Uterus (tissue), 4 donors: ENCODE results near the gene VAC14. TPM values are rescaled to one million over a fixed set of nuclear protein-coding genes. Genes with fewer than 3 reads are reported as not detected.

Source experiments
- DNase-seq, 2 donors: peaks; one replicate each; pipeline ENCODE4 v3.0.0-alpha.2; 2019 to 2020
- H3K27ac ChIP-seq, 2 donors: fragments of 200-600 bp; sonication (generic); 1 replicate in 1 of 2; 2 replicates in 1 of 2; pipeline ENCODE4 v1.5.1; 2016 to 2018
- H3K27me3 ChIP-seq, 2 donors: fragments of 200-600 bp; sonication (generic); one replicate each; pipeline ENCODE4 v1.5.1; 2018 to 2019; ENCODE audit warnings: control low read depth in 1 of 2
- H3K36me3 ChIP-seq, 2 donors: fragments of 200-600 bp; sonication (generic); one replicate each; pipeline ENCODE4 v1.5.1; 2019; ENCODE audit warnings: control low read depth in 1 of 2
- H3K4me1 ChIP-seq, 2 donors: fragments of 200-600 bp; sonication (generic); one replicate each; pipeline ENCODE4 v1.5.1; 2018 to 2019; ENCODE audit warnings: control low read depth in 1 of 2
- H3K4me3 ChIP-seq, 2 donors: fragments of 200-600 bp; sonication (generic); 1 replicate in 1 of 2; 2 replicates in 1 of 2; pipeline ENCODE4 v1.5.1; 2018 to 2019; ENCODE audit warnings: mild to moderate bottlenecking in 1 of 2
- H3K9me3 ChIP-seq, 2 donors: fragments of 200-600 bp; sonication (generic); one replicate each; pipeline ENCODE4 v1.5.1; 2019; ENCODE audit warnings: control low read depth in 1 of 2
- POLR2A ChIP-seq, 2 donors: fragments of 450-650 bp; IDR thresholded peaks; one replicate each; pipeline ENCODE4 v1.6.1; 2016; ENCODE audit warnings: antibody characterized with exemption in 2 of 2, mild to moderate bottlenecking in 1 of 2, moderate library complexity in 1 of 2
- intact Hi-C: fragments of 100-400 bp; cut with DNase I; formaldehyde crosslinking; loops from one replicate; pipeline ENCODE4 v1.15.1; 2023; ENCODE audit warnings: low total_unique reads
- total RNA-seq, 4 donors: library from RNA; depleted of rRNA in 3 of 4; stranded (reverse); fragments of >200 nt in 3 of 4; gene quantifications; one replicate each; pipeline versions ENCODE4 v1.1.0 to v1.2.4, GENCODE V29; 2014 to 2023
- TF ChIP-seq, protein P1 (sequence below), 4 experiments: fragments of 200-600 bp in 2 of 4; fragments of 450-650 bp in 2 of 4; sonication (generic) in 2 of 4; IDR thresholded peaks; one replicate each; pipeline ENCODE4 v1.5.1; 2016 to 2019; ENCODE audit warnings: antibody characterized with exemption in 4 of 4, mild to moderate bottlenecking in 2 of 4, moderate library complexity in 1 of 4
- donor health status: DM: yes; HTN: yes; CAD: no.

The VAC14 gene
- total RNA-seq, 4 donors from 2014 or later: 4.7 to 30.6 (median 17.4) TPM

DNA sequence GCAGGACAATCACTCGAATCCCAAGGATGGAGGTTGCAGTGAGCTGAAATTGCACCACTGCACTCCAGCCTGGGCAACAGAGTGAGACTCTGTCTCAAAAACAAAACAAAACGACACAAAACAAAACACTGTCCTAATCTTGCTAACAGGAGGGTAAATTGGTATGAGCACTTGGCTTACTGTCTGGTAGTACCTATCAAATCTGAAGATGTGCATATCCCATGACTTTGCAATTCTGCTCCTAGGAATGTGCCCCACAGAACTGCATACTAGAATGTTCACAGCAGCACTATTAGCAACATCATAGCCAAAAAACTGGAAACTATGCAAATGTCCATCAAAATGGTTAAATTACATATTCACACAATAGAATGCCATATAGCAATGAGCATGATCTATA lies 130.8 kb downstream of the VAC14 start:
- TF ChIP-seq, protein P1, sequence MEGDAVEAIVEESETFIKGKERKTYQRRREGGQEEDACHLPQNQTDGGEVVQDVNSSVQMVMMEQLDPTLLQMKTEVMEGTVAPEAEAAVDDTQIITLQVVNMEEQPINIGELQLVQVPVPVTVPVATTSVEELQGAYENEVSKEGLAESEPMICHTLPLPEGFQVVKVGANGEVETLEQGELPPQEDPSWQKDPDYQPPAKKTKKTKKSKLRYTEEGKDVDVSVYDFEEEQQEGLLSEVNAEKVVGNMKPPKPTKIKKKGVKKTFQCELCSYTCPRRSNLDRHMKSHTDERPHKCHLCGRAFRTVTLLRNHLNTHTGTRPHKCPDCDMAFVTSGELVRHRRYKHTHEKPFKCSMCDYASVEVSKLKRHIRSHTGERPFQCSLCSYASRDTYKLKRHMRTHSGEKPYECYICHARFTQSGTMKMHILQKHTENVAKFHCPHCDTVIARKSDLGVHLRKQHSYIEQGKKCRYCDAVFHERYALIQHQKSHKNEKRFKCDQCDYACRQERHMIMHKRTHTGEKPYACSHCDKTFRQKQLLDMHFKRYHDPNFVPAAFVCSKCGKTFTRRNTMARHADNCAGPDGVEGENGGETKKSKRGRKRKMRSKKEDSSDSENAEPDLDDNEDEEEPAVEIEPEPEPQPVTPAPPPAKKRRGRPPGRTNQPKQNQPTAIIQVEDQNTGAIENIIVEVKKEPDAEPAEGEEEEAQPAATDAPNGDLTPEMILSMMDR (IDR thresholded peaks at IDR 0.05): no peak
- TF ChIP-seq POLR2A (IDR thresholded peaks at IDR 0.05): no peak
- Histone ChIP-seq H3K36me3 (no peaks in the 10 kb centered on the region), H3K4me3 (no peak overlapping the region), H3K27me3 (no peaks in the 10 kb centered on the region), H3K9me3 (no peaks in the 10 kb centered on the region), H3K27ac (no peak overlapping the region), H3K4me1 (no peaks in the 10 kb centered on the region)
- intact Hi-C loops: no loop called here
- DNase-seq: no peak

DNA sequence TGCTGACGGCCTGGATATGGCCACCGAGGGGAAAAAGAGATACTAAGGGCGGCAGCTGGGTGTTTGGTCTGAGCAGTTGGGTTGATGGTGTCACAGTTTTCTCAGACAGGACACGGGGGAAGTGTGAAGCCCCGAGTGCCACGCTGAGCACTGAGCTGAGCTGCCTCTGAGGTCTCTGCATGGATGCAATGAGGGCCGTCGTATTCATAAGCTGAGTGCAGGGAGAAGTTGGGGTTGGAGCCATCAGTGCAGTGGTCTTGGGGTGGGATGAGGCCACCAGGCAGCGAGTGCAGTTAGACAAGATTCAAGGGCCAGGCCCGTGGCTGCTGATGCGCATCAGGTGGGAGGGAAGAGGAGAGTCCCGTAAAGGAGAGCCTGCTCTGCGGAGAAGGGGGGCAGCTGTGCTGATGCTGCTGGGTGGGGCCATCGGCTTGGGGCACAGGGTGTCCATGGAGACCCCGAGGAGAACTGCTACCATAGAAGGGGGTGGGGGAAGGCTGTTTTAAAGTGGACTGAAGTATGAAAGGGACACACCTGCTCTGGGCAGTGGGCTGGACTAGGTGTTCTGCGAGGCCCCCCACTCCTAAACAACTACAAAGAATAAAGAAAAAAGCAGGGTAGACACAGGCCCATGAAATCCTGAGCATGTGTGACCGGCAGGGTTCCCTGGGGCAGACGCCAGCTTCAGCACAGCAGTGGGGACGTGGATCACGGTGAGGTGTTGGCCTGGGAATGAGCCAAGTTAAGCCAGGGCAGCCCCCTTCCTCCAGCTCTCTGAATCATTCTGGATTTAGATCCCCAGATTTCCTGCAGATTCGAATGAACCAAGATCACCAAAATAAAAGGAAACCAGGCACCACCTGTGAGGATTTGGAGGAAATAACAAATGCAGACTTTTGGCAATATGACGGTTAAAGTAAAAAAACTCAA lies 134.9 kb downstream of the VAC14 start:
- intact Hi-C loops: no loop called here
- Histone ChIP-seq H3K27me3 (no peaks in the 10 kb centered on the region), H3K4me3 (no peak overlapping the region), H3K4me1 (peaks cover 0 to 21% of the 10 kb centered on the region in 2 donors), H3K9me3 (no peaks in the 10 kb centered on the region), H3K36me3 (no peaks in the 10 kb centered on the region), H3K27ac (no peak overlapping the region)
- peak in 1 of 2 donors; percentile 11 for DNase-seq
- no peak for TF ChIP-seq POLR2A (IDR thresholded peaks at IDR 0.05)
- TF ChIP-seq, protein P1 (IDR thresholded peaks at IDR 0.05): no peak

DNA sequence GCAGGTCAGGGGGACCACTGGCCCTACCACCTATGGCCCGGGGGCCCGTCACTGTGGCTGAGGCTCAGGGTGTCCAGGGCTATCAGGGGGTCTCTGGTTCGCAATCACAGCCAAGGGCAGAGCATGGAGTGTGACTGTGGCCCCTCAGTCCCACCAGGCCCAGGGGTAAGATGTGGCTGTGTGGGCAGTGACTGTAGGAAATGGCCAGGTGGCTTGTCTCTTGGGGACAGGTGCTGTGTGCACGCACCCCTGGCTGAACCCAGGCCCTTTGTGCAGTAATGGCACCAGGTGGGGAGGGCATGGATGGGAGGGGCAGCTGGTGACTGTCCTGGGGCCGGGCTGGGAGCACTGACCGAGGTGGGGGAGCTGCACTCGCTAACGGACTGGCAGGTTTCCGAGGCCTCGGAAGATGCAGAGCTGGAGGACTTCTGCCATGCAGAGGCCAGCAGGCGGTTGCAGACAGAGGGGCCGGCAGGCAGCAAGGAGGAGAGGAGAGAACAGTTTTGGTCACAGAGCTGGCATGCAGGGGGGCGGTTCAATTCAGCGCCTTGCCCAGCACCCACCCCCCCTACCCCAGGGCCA lies 135.8 kb downstream of the VAC14 start:
- TF ChIP-seq, protein P1 (IDR thresholded peaks at IDR 0.05): no peak
- no peak for TF ChIP-seq POLR2A (IDR thresholded peaks at IDR 0.05)
- H3K4me1 ChIP-seq: peaks cover 0 to 21% of the 10 kb centered on the region in 2 donors
- DNase-seq: peak in 1 of 2 donors; percentile 20
- H3K9me3 ChIP-seq: no peaks in the 10 kb centered on the region
- H3K4me3 ChIP-seq: no peak overlapping the region
- no peaks in the 10 kb centered on the region for H3K36me3 ChIP-seq
- intact Hi-C loops: no loop called here
- H3K27ac ChIP-seq: no peak overlapping the region
- no peaks in the 10 kb centered on the region for H3K27me3 ChIP-seq

DNA sequence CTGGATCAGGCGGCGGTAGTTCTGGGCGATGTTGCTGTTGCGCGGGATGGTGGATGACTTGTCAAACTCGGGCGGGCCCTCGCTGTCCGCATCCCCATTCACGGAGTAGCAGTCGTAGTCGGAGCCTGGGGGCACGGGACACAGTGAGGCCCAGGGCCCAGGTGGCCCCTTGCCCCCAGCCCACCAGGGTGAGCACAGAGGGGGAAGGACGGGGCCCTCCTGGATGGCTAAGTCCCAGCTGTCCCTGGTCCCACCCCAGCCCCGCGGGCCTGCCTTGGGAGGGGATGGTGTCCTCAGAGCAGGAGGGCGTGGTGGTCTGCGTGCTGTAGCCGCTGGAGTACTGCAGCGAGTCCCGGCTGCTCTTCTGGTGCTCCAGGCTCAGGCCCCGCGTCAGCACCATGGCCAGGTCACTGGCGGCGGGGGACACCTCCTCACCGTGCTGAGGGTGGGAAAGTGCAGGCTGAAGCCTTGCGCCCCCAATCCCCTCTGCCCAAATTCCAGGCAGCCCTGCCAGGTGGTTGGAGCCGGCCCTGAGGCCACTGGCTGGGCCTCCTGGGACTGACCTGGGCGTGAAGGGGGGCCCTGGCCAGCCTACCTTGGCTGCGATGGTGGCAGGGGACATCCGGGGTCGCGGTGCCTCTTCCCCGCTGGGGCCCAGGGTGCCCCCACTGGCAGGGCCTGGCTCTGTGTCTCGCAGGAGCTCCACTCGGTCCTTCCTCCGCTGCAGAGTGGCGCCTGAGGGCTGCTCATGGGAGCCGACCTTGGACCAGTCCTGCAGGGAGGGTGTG lies 136.4 kb downstream of the VAC14 start:
- H3K27ac ChIP-seq: no peak overlapping the region
- no peaks in the 10 kb centered on the region for H3K27me3 ChIP-seq
- H3K4me1 ChIP-seq: peaks cover 0 to 21% of the 10 kb centered on the region in 2 donors
- H3K9me3 ChIP-seq: no peaks in the 10 kb centered on the region
- intact Hi-C loops: no loop called here
- no peak overlapping the region for H3K4me3 ChIP-seq
- TF ChIP-seq, protein P1 (IDR thresholded peaks at IDR 0.05): no peak
- no peak for TF ChIP-seq POLR2A (IDR thresholded peaks at IDR 0.05)
- DNase-seq: no peak
- H3K36me3 ChIP-seq: no peaks in the 10 kb centered on the region
